ENCODE measurements around the gene INPP4B. TPM values are rescaled to one million over a fixed set of nuclear protein-coding genes. Genes with fewer than 3 reads are reported as not detected.

INPP4B gene
- total and polyA plus RNA-seq, 2 donors (not counting 1 experiment from before 2014, with no cell fraction given): 19.7 to 22.2 TPM

DNA sequence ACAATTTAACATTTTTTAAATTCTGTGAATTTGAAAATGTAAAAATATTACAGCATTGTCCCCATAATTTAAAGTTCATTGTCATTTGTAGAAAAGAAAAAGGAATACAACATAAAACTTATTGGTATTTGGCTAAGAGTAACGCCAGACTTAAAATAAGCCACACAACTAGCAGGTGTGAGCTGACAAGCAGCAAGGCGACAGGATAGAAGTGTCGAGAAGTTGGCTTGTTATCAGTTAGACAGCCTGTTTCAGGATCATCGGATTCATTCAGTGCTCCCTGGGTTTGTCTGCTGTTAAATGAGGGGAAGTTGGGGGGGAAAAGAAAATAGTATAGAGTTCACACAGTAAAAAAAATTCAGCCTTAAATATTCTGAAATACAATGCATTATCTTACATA lies 816.1 kb downstream of the INPP4B start:
- no peak overlapping the region for H3K4me2 ChIP-seq (ENCODE audit: extremely low read depth, insufficient read depth, low read length)
- no peaks in the 10 kb centered on the region for H3K4me1 ChIP-seq (ENCODE audit: control insufficient read depth, extremely low read depth, insufficient read depth, low read length)
- no peaks in the 10 kb centered on the region for H3K36me3 ChIP-seq (ENCODE audit: control insufficient read depth, insufficient read depth, low read length)
- no peak overlapping the region for H3K4me3 ChIP-seq (replicated peaks in 1 of 4; ENCODE audit: control extremely low read depth in 1 of 4, insufficient read depth in 1 of 4, low read depth in 3 of 4, low read length in 4 of 4)
- no peak for DNase-seq (ENCODE audit: low read depth in 2 of 2)
- H4K20me1 ChIP-seq (ENCODE audit: control insufficient read depth, extremely low read depth, insufficient read depth, low read length): no peaks in the 10 kb centered on the region
- H3K27ac ChIP-seq (ENCODE audit: insufficient read depth, low read length): no peak overlapping the region
- H3K79me2 ChIP-seq (ENCODE audit: control insufficient read depth, insufficient read depth, low read length): no peaks in the 10 kb centered on the region
- no peak overlapping the region for H3K9ac ChIP-seq (ENCODE audit: insufficient read depth, low read length)
- TF ChIP-seq, protein P1, sequence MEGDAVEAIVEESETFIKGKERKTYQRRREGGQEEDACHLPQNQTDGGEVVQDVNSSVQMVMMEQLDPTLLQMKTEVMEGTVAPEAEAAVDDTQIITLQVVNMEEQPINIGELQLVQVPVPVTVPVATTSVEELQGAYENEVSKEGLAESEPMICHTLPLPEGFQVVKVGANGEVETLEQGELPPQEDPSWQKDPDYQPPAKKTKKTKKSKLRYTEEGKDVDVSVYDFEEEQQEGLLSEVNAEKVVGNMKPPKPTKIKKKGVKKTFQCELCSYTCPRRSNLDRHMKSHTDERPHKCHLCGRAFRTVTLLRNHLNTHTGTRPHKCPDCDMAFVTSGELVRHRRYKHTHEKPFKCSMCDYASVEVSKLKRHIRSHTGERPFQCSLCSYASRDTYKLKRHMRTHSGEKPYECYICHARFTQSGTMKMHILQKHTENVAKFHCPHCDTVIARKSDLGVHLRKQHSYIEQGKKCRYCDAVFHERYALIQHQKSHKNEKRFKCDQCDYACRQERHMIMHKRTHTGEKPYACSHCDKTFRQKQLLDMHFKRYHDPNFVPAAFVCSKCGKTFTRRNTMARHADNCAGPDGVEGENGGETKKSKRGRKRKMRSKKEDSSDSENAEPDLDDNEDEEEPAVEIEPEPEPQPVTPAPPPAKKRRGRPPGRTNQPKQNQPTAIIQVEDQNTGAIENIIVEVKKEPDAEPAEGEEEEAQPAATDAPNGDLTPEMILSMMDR (conservative IDR thresholded peaks at IDR 0.05 in 1 of 2, IDR thresholded peaks at IDR 0.05 in 1 of 2; ENCODE audit: low read depth in 1 of 2, low read length in 2 of 2): no peak
- TF ChIP-seq EZH2 (IDR thresholded peaks at IDR 0.05; ENCODE audit: low read length, missing control alignments): no peak
- no peaks in the 10 kb centered on the region for H3K27me3 ChIP-seq (ENCODE audit: control insufficient read depth, insufficient read depth, low read length)
- no peak overlapping the region for H2AFZ ChIP-seq (ENCODE audit: low read length)
- no peaks in the 10 kb centered on the region for H3K9me3 ChIP-seq (ENCODE audit: control insufficient read depth, insufficient read depth, low read depth, low read length)

DNA sequence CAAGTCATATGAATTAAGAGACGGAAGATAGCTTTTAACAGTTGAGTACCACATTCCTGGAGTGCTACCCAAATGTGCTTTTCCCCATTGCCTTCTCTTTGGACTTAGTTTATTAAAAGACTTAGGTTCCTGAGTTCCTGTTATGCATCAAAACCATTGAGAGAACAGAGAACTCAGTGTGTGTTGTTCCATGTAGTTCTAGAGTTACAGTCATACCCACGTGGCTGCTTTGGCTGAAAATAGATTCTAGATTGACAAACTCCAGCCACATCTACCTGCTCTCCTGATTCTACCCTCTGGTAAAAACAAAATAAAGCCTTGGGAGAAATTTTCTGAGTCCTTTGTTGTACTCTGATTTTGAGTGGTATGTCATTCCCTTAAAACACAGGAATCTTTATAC lies 824.3 kb downstream of the INPP4B start:
- TF ChIP-seq, protein P1 (conservative IDR thresholded peaks at IDR 0.05 in 1 of 2, IDR thresholded peaks at IDR 0.05 in 1 of 2; ENCODE audit: low read depth in 1 of 2, low read length in 2 of 2): no peak
- TF ChIP-seq EZH2 (IDR thresholded peaks at IDR 0.05; ENCODE audit: low read length, missing control alignments): no peak
- no peaks in the 10 kb centered on the region for H3K79me2 ChIP-seq (ENCODE audit: control insufficient read depth, insufficient read depth, low read length)
- H3K36me3 ChIP-seq (ENCODE audit: control insufficient read depth, insufficient read depth, low read length): no peaks in the 10 kb centered on the region
- no peaks in the 10 kb centered on the region for H3K27me3 ChIP-seq (ENCODE audit: control insufficient read depth, insufficient read depth, low read length)
- H3K4me1 ChIP-seq (ENCODE audit: control insufficient read depth, extremely low read depth, insufficient read depth, low read length): no peaks in the 10 kb centered on the region
- no peak overlapping the region for H2AFZ ChIP-seq (ENCODE audit: low read length)
- H4K20me1 ChIP-seq (ENCODE audit: control insufficient read depth, extremely low read depth, insufficient read depth, low read length): no peaks in the 10 kb centered on the region
- H3K9me3 ChIP-seq (ENCODE audit: control insufficient read depth, insufficient read depth, low read depth, low read length): no peaks in the 10 kb centered on the region
- no peak overlapping the region for H3K4me2 ChIP-seq (ENCODE audit: extremely low read depth, insufficient read depth, low read length)
- no peak overlapping the region for H3K27ac ChIP-seq (ENCODE audit: insufficient read depth, low read length)
- H3K9ac ChIP-seq (ENCODE audit: insufficient read depth, low read length): no peak overlapping the region
- DNase-seq (ENCODE audit: low read depth in 2 of 2): no peak
- H3K4me3 ChIP-seq (replicated peaks in 1 of 4; ENCODE audit: control extremely low read depth in 1 of 4, insufficient read depth in 1 of 4, low read depth in 3 of 4, low read length in 4 of 4): no peak overlapping the region

DNA sequence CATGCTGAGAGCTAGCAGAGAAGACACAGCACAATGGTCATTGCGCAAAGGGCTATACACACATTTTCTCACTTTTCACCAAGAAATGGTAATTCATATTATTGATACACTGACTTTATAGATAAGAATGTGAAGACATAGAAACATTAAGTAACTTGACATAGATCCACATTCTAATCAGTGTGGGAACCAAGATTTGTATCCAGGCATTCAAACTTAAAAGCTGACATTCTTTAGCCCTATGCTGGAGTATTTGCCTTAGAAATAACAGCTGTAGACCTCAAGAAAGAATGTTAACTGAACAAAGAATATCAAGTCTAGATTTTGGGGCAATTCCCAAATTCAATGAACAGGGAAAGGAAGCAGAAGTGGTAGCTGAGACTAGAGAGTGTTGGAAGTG lies 824.9 kb downstream of the INPP4B start:
- H3K9me3 ChIP-seq (ENCODE audit: control insufficient read depth, insufficient read depth, low read depth, low read length): no peaks in the 10 kb centered on the region
- H3K36me3 ChIP-seq (ENCODE audit: control insufficient read depth, insufficient read depth, low read length): no peaks in the 10 kb centered on the region
- no peaks in the 10 kb centered on the region for H3K4me1 ChIP-seq (ENCODE audit: control insufficient read depth, extremely low read depth, insufficient read depth, low read length)
- DNase-seq (ENCODE audit: low read depth in 2 of 2): peak in 1 of 2 donors; percentile 20
- H2AFZ ChIP-seq (ENCODE audit: low read length): no peak overlapping the region
- H3K27me3 ChIP-seq (ENCODE audit: control insufficient read depth, insufficient read depth, low read length): no peaks in the 10 kb centered on the region
- H3K79me2 ChIP-seq (ENCODE audit: control insufficient read depth, insufficient read depth, low read length): no peaks in the 10 kb centered on the region
- no peak overlapping the region for H3K27ac ChIP-seq (ENCODE audit: insufficient read depth, low read length)
- no peaks in the 10 kb centered on the region for H4K20me1 ChIP-seq (ENCODE audit: control insufficient read depth, extremely low read depth, insufficient read depth, low read length)
- no peak overlapping the region for H3K4me2 ChIP-seq (ENCODE audit: extremely low read depth, insufficient read depth, low read length)
- TF ChIP-seq, protein P1 (conservative IDR thresholded peaks at IDR 0.05 in 1 of 2, IDR thresholded peaks at IDR 0.05 in 1 of 2; ENCODE audit: low read depth in 1 of 2, low read length in 2 of 2): no peak
- TF ChIP-seq EZH2 (IDR thresholded peaks at IDR 0.05; ENCODE audit: low read length, missing control alignments): no peak
- no peak overlapping the region for H3K4me3 ChIP-seq (replicated peaks in 1 of 4; ENCODE audit: control extremely low read depth in 1 of 4, insufficient read depth in 1 of 4, low read depth in 3 of 4, low read length in 4 of 4)
- no peak overlapping the region for H3K9ac ChIP-seq (ENCODE audit: insufficient read depth, low read length)

Measured in fibroblast of lung (primary cell).